ENCODE data around the gene AIG1. TPM values are rescaled to one million over a fixed set of nuclear protein-coding genes. Genes with fewer than 3 reads are reported as not detected.

AIG1 gene
- total and polyA plus RNA-seq, 2 of the 4 experiments (the other 2 are of a cell fraction) = 21.3 to 27.1 TPM

DNA sequence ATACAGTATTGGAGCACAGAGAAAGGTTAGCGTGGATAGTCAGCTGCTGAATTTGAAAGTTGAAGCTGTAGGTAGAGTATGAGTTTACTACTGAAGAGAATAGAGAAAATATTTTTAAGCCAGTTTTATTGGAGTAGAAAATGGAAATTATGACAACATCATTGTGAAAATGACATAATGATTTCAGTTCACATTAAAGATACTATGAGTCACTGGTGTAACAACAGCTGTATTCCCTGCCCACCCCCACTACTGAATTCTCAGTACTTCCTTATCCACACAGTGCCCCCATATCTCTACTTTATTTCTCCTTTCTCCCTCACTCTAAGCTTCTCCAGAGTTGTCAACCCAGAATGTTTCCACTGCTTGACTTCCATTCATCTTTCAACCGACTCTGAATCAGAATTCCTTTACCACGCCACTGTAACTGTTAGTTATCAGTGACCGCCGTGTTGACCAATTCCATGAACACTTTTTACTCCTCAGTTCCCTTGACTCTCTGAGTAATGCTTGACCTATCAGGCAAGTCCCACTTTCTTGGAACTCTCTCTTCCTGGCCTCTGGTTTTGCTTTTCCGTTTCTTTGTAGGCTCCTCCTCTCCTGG lies 139.6 kb downstream of the AIG1 start:
- H4K5ac ChIP-seq (ENCODE audit: low read depth, low read length) = no peak overlapping the region

More for the DNA sequence above, 139.6 kb downstream of the AIG1 start:
- dilution Hi-C loops (cut with HindIII; ENCODE audit: low sequenced_read_pairs, unreplicated experiment) = no loop called here
- POLR2A ChIA-PET (ENCODE audit: unreplicated experiment) = no interaction called here
- H3K9ac ChIP-seq (ENCODE audit: low read depth, low read length) = no peak overlapping the region
- no peaks in the 10 kb centered on the region for H4K20me1 ChIP-seq (ENCODE audit: insufficient read depth, low read length)
- H3K9me3 ChIP-seq (ENCODE audit: control insufficient read depth, insufficient read depth, low read length) = 0 out of 2 replicates have a peak, but pooled peaks cover 2% of the 10 kb centered on the region
- no peak for DNase-seq
- no peaks in the 10 kb centered on the region for H3K79me1 ChIP-seq (ENCODE audit: low read depth in 1 of 2, low read length in 2 of 2)
- no peak for ATAC-seq (ENCODE audit: low read depth)
- H2AK5ac ChIP-seq (ENCODE audit: low read depth, low read length) = no peak overlapping the region
- no peak overlapping the region for H4K8ac ChIP-seq (ENCODE audit: low read depth in 2 of 2, low read length in 2 of 2)
- peaks cover 2% of the 10 kb centered on the region; the same call in 1 of the 2 replicates for H3K4me1 ChIP-seq (ENCODE audit: control insufficient read depth, insufficient read depth, low read length)
- H3K56ac ChIP-seq (ENCODE audit: extremely low read depth, insufficient read depth, low read length) = no peak overlapping the region
- TF ChIP-seq MAZ (IDR thresholded peaks at IDR 0.05; ENCODE audit: borderline replicate concordance, low read depth, low read length) (no peak), CTCF (conservative IDR thresholded peaks at IDR 0.05; ENCODE audit: low read depth, low read length) (no peak), RFX5 (IDR thresholded peaks at IDR 0.05; ENCODE audit: low read depth, low read length) (no peak), FOS (IDR thresholded peaks at IDR 0.05; ENCODE audit: low read depth, low read length) (no peak), RAD21 (IDR thresholded peaks at IDR 0.05; ENCODE audit: low read length) (no peak), POLR2A (IDR thresholded peaks at IDR 0.05; ENCODE audit: low read depth, low read length) (no peak), CEBPB (IDR thresholded peaks at IDR 0.05; ENCODE audit: low read depth, low read length) (no peak), NFE2L2 (IDR thresholded peaks at IDR 0.05; ENCODE audit: low read depth, low read length) (no peak)
- TF ChIP-seq, protein P1, sequence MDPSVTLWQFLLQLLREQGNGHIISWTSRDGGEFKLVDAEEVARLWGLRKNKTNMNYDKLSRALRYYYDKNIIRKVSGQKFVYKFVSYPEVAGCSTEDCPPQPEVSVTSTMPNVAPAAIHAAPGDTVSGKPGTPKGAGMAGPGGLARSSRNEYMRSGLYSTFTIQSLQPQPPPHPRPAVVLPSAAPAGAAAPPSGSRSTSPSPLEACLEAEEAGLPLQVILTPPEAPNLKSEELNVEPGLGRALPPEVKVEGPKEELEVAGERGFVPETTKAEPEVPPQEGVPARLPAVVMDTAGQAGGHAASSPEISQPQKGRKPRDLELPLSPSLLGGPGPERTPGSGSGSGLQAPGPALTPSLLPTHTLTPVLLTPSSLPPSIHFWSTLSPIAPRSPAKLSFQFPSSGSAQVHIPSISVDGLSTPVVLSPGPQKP (IDR thresholded peaks at IDR 0.05; ENCODE audit: borderline replicate concordance, low read depth, low read length) = no peak
- TF ChIP-seq, protein P2, sequence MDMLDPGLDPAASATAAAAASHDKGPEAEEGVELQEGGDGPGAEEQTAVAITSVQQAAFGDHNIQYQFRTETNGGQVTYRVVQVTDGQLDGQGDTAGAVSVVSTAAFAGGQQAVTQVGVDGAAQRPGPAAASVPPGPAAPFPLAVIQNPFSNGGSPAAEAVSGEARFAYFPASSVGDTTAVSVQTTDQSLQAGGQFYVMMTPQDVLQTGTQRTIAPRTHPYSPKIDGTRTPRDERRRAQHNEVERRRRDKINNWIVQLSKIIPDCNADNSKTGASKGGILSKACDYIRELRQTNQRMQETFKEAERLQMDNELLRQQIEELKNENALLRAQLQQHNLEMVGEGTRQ (IDR thresholded peaks at IDR 0.05; ENCODE audit: low read depth, low read length) = no peak
- CTCF ChIA-PET = no interaction called here
- H2BK15ac ChIP-seq (ENCODE audit: low read depth, low read length) = no peak overlapping the region
- no peak overlapping the region for H3K4me3 ChIP-seq (ENCODE audit: insufficient read depth, low read depth, low read length)
- H3K18ac ChIP-seq (ENCODE audit: low read depth, low read length) = no peak overlapping the region
- H2AFZ ChIP-seq (replicated peaks; ENCODE audit: low read length, poor library complexity) = no peak overlapping the region
- H3K4me2 ChIP-seq (ENCODE audit: low read depth, low read length) = no peak overlapping the region
- H3K9me1 ChIP-seq (ENCODE audit: insufficient read depth, low read length) = no peaks in the 10 kb centered on the region
- no peaks in the 10 kb centered on the region for H3K27me3 ChIP-seq (ENCODE audit: control insufficient read depth, insufficient read depth, low read length)
- WGBS, 2 experiments (ENCODE audit: extremely low coverage in 2 of 2, insufficient read length in 1 of 2) = 95% methylated on average over 5 of the region's 6 CpGs; no CpG with 5 or more reads in 1 of the 2 experiments
- no peaks in the 10 kb centered on the region for H3K36me3 ChIP-seq (ENCODE audit: control insufficient read depth, insufficient read depth, low read length)
- no peak overlapping the region for H4K91ac ChIP-seq (ENCODE audit: insufficient read depth, low read depth, low read length)
- no peak overlapping the region for H3K27ac ChIP-seq (ENCODE audit: insufficient read depth, low read length)
- in situ Hi-C loops (cut with MboI; ENCODE audit: low sequenced_read_pairs) = no loop called here
- no peak overlapping the region for H3K4ac ChIP-seq (ENCODE audit: low read depth, low read length)
- no peak overlapping the region for H2AK9ac ChIP-seq (replicated peaks; ENCODE audit: low read depth, low read length, poor library complexity)
- no TSS peak for BruUV-seq (replicated peaks)
- H2BK120ac ChIP-seq (ENCODE audit: low read depth, low read length) = no peak overlapping the region
- H2BK20ac ChIP-seq (ENCODE audit: low read depth, low read length) = no peak overlapping the region
- no peak overlapping the region for H3K23ac ChIP-seq (ENCODE audit: low read depth, low read length)
- H3K14ac ChIP-seq (replicated peaks; ENCODE audit: low read depth, low read length) = no peak overlapping the region
- no peak overlapping the region for H2BK5ac ChIP-seq (ENCODE audit: low read depth, low read length, poor library complexity, severe bottlenecking)
- intact Hi-C loops (cut with micrococcal nuclease) = no loop called here
